Ascending aorta (tissue), 2 donors: ENCODE results near the gene ALG12. TPM values are rescaled to one million over a fixed set of nuclear protein-coding genes. Genes with fewer than 3 reads are reported as not detected.

Experiments
- DNase-seq, 2 donors: peaks; one replicate each; pipeline ENCODE4 v3.0.0-alpha.2; 2019; ENCODE audit warnings: low spot score in 2 of 2
- H3K27ac ChIP-seq, 2 donors: fragments of 200-600 bp; sonication (generic); one replicate each; pipeline ENCODE4 v1.5.1; 2016 to 2017; ENCODE audit warnings: mild to moderate bottlenecking in 1 of 2
- H3K27me3 ChIP-seq: fragments of 200-600 bp; sonication (generic); one replicate; pipeline ENCODE4 v1.5.1; 2017
- H3K36me3 ChIP-seq, 2 donors: fragments of 200-600 bp; sonication (generic); one replicate each; pipeline ENCODE4 v1.5.1; 2016
- H3K4me1 ChIP-seq, 2 donors: fragments of 200-600 bp; sonication (generic); one replicate each; pipeline ENCODE4 v1.5.1; 2016 to 2017; ENCODE audit warnings: mild to moderate bottlenecking in 1 of 2
- H3K4me3 ChIP-seq, 2 donors: fragments of 200-600 bp; sonication (generic); one replicate each; pipeline ENCODE4 v1.5.1; 2016 to 2017; ENCODE audit warnings: mild to moderate bottlenecking in 1 of 2
- H3K9me3 ChIP-seq, 2 donors: fragments of 200-600 bp; sonication (generic); one replicate each; pipeline ENCODE4 v1.5.1; 2016
- intact Hi-C: fragments of 100-400 bp; cut with DNase I; formaldehyde crosslinking; loops from one replicate; pipeline ENCODE4 v1.15.1; 2023
- total RNA-seq: library from RNA; depleted of rRNA; stranded (reverse); fragments of >200 nt; gene quantifications from one replicate; pipeline ENCODE4 v1.1.0, GENCODE V29; 2016
- TF ChIP-seq, protein P1 (sequence below), 3 experiments: fragments of 200-600 bp in 2 of 3; fragments of 450-650 bp in 1 of 3; sonication (generic) in 2 of 3; IDR thresholded peaks; one replicate each; pipeline ENCODE4 v1.5.1; 2016 to 2019; ENCODE audit warnings: antibody characterized with exemption in 3 of 3, mild to moderate bottlenecking in 1 of 3, moderate library complexity in 1 of 3

ALG12 gene
- total RNA-seq, 1 donor from 2014 or later: 6.9 TPM

DNA sequence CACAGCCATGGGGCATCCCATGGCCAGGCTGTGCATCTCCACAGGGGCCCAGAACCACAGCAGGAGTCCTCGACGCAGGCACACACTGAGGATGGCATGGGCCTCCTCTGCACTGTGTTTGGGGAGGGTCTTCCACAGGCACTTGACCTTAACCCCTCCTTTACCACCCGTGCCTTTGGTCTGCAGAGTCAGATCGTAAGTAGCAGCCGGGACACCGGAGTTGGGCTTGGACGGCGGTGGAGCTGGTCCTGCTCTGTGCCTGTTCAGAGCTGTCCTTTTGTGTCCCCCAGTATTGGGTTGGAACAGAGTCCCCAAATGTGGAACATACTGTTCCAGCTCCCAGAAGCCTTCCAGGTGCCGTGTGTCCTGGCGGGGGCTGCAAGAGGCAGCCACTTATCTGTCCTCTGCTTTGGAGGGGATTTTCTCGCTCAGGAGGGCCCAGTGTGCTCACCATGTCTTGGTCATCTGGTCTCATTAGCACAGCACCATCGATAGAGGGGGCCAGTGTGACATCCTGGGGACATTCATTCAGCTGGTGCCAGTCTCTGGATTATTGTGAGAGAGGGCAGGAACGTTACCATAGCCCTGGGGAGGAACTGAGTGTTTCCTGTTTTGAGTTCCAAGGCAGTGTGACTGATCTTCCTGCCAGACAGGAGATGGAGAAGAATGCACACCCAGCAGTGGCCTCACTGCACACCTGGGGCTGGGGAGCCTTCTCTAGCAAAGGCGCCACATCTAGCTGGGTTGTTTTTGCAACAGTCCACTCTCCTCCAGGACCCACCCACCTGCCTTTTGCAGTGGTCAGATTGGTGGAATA, 12.6 kb upstream of the ALG12 start:
- intact Hi-C loops: loop anchor here (1.0 to 10.0 kb wide), 4 partner anchors 13 to 374 kb away; partner anchors contain the start of genes ALG12, CRELD2, PLXNB2 and SELENOO
- TF ChIP-seq, protein P1, sequence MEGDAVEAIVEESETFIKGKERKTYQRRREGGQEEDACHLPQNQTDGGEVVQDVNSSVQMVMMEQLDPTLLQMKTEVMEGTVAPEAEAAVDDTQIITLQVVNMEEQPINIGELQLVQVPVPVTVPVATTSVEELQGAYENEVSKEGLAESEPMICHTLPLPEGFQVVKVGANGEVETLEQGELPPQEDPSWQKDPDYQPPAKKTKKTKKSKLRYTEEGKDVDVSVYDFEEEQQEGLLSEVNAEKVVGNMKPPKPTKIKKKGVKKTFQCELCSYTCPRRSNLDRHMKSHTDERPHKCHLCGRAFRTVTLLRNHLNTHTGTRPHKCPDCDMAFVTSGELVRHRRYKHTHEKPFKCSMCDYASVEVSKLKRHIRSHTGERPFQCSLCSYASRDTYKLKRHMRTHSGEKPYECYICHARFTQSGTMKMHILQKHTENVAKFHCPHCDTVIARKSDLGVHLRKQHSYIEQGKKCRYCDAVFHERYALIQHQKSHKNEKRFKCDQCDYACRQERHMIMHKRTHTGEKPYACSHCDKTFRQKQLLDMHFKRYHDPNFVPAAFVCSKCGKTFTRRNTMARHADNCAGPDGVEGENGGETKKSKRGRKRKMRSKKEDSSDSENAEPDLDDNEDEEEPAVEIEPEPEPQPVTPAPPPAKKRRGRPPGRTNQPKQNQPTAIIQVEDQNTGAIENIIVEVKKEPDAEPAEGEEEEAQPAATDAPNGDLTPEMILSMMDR (IDR thresholded peaks at IDR 0.05): peak; percentile 55 to 72 (median 57)
- Histone ChIP-seq H3K27me3 (no peaks in the 10 kb centered on the region), H3K36me3 (peaks cover 0 to 6% of the 10 kb centered on the region in 2 donors), H3K27ac (no peak overlapping the region), H3K9me3 (no peaks in the 10 kb centered on the region), H3K4me3 (no peak overlapping the region), H3K4me1 (peaks cover 8 to 27% of the 10 kb centered on the region in 2 donors)
- DNase-seq: peak; percentile 51 to 89

DNA sequence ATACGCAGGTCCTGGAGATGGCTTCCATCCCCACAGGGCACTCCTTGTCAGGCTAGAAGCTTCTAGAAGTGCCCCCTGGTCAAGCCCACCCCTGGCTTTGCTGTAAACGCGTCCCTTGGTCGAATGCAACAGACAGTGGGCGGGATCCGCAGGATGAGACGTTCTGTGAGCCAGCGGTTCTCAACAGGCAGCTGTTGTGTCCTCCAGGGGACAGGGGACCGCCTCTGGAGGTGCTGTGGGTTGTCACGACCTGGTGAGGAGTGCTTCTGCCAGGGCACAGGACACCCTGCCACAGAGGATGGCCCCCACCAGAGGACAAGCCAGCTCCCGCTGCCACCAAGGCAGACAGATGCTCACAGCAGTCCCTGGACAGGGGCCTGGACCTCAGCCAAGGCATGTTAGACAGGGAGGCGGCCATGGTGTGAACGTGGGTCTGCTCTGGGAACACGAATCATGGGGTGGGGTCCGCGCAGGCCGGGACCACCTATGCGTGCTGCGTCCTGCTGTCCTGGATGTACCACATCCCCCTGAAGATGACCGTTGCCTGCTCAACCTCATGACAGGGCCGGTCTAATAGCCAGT, 11.8 kb upstream of the ALG12 start:
- Histone ChIP-seq H3K27ac (no peak overlapping the region), H3K36me3 (peaks cover 0 to 12% of the 10 kb centered on the region in 2 donors), H3K4me3 (no peak overlapping the region), H3K27me3 (no peaks in the 10 kb centered on the region), H3K4me1 (peaks cover 7 to 26% of the 10 kb centered on the region in 2 donors), H3K9me3 (no peaks in the 10 kb centered on the region)
- intact Hi-C loops: loop anchor here (1.0 to 10.0 kb wide), 4 partner anchors 63 to 375 kb away; partner anchors contain the start of genes PLXNB2 and SELENOO
- TF ChIP-seq, protein P1 (IDR thresholded peaks at IDR 0.05): no peak
- no peak for DNase-seq

DNA sequence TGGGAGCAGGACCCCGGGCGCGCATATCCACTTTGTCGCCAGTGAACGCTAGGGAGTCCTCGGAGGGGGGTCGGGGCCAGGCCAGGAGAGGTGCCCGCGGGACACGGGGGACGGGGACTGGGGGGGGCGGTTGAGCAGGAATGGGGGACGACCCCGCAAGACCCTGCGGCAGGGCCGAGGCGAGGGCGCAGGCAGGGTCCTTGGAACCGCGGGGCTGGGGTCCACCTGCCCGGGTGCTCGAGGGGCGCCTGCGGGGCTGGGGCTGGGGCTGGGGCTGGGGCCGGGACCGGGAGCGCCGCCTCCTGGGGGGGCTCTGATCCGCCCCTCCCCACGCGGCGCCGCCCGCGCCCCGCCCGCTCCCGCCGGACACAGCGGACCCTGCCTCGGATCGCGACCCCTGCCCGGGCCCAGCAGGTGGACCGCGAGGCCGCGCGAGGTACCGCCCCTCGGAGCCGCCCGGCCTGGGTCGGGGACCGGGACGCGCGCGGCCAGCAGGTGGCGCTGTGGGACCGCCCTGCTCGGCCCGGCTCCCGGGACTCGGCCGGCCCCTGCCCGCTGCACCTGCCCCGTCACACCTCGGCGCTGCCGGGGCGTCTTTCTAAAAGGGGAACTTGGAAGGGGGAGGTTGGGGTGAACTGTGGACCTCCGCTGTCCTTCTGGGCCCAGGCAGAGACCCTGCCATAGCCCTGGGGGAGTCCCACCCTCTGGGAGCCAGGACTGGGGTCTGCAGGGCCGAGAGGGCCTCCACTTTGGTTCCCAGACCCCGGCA, 11.2 kb upstream of the ALG12 start:
- intact Hi-C loops: loop anchor here (1.0 kb wide), 1 partner anchor 101 kb away; no protein-coding TSS in a partner anchor
- Histone ChIP-seq H3K27me3 (no peaks in the 10 kb centered on the region), H3K27ac (no peak overlapping the region), H3K36me3 (peaks cover 0 to 14% of the 10 kb centered on the region in 2 donors), H3K4me3 (no peak overlapping the region), H3K9me3 (no peaks in the 10 kb centered on the region), H3K4me1 (peaks cover 2 to 19% of the 10 kb centered on the region in 2 donors)
- no peak for DNase-seq
- TF ChIP-seq, protein P1 (IDR thresholded peaks at IDR 0.05): peak; percentile 35 to 98 (median 54)

DNA sequence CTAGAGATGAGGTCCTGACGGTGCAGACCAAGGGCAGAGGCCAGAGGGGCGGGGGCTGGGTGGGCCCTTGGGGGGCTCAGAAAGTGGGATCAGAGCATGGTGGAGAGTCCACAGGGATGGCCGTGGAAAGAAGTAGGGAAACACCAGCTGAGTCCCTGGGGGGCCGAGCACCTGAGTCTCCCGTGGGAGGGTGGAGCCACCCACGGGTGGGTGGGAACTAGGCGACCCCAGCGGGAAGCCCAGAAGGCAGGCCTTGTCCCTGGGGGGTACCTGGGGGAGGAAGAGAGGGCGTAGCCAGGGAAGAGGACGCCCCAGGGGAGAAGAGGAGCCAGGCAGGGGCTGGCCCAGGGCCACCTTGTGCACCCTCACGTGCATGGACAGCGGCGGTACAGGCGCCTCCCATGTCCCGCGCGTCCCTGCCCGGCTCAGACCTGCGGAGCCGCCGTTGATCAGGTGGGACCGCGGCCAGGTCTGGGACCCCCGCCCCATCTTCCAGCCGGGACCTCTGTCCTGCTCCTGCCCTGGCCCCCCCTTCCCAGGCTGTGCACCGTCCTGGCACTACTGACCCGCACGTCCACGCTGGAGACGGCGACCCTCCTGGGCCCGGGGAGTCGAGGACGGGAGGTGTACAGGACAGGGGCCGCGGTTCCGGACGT, 10.4 kb upstream of the ALG12 start:
- no peaks in the 10 kb centered on the region for H3K9me3 ChIP-seq

More for the DNA sequence above, 10.4 kb upstream of the ALG12 start:
- Histone ChIP-seq H3K36me3 (peaks cover 5 to 19% of the 10 kb centered on the region in 2 donors), H3K27me3 (no peaks in the 10 kb centered on the region), H3K4me3 (no peak overlapping the region), H3K27ac (no peak overlapping the region), H3K4me1 (peaks cover 0 to 12% of the 10 kb centered on the region in 2 donors)
- no peak for DNase-seq
- TF ChIP-seq, protein P1 (IDR thresholded peaks at IDR 0.05): no peak
- intact Hi-C loops: loop anchor here (1.0 kb wide), 1 partner anchor 102 kb away; no protein-coding TSS in a partner anchor
